Trophoblast cell (in vitro differentiated cells and primary cell): ENCODE results near the gene TVP23B.
A peak's percentile ranks its signal among the peaks of the same experiment; 100 is the strongest.
"Not testable (repeated sequence)": the region's sequence is repeated elsewhere in the genome, so short reads cannot be mapped to it uniquely, and the experiment has no call there.

Source experiments
- DNase-seq, 2 donors: peaks; one replicate each; pipeline ENCODE4 v3.0.0-alpha.2; 2016
- H2AFZ ChIP-seq: 2 replicates; pipeline ENCODE4 v1.6.1; 2013; ENCODE audit warnings: low read length, moderate library complexity, mild to moderate bottlenecking; ENCODE audit not compliant: insufficient read depth, poor library complexity
- H2AK5ac ChIP-seq: 2 replicates; pipeline ENCODE4 v1.6.1; 2013; ENCODE audit warnings: mild to moderate bottlenecking, low read length
- H2BK120ac ChIP-seq: 2 replicates; pipeline ENCODE4 v1.6.1; 2013; ENCODE audit warnings: low read length, mild to moderate bottlenecking, moderate library complexity; ENCODE audit not compliant: insufficient read depth, poor library complexity
- H2BK12ac ChIP-seq: 2 replicates; pipeline ENCODE4 v1.6.1; 2013; ENCODE audit warnings: mild to moderate bottlenecking, low read length, moderate library complexity
- H2BK5ac ChIP-seq: 2 replicates; pipeline ENCODE4 v1.6.1; 2013; ENCODE audit warnings: low read length, low read depth, moderate library complexity, mild to moderate bottlenecking; ENCODE audit not compliant: poor library complexity
- H3K14ac ChIP-seq: 2 replicates; pipeline ENCODE4 v1.6.1; 2013; ENCODE audit warnings: mild to moderate bottlenecking, low read length
- H3K18ac ChIP-seq: 2 replicates; pipeline ENCODE4 v1.6.1; 2013; ENCODE audit warnings: mild to moderate bottlenecking, low read length
- H3K23ac ChIP-seq: 2 replicates; pipeline ENCODE4 v1.6.1; 2013; ENCODE audit warnings: low read length
- H3K27ac ChIP-seq: 2 replicates; pipeline ENCODE4 v1.5.1; 2013; ENCODE audit warnings: low read depth, mild to moderate bottlenecking, inconsistent platforms, low read length, moderate library complexity
- H3K27me3 ChIP-seq: 2 replicates; pipeline ENCODE4 v1.6.1; 2013; ENCODE audit warnings: inconsistent platforms, mild to moderate bottlenecking, low read length, moderate library complexity; ENCODE audit not compliant: insufficient read depth
- H3K36me3 ChIP-seq, 2 experiments: 1 replicate in 1 of 2; 2 replicates in 1 of 2; pipeline ENCODE4 v1.6.1; 2013; ENCODE audit warnings: low read length in 2 of 2, mild to moderate bottlenecking in 2 of 2, moderate library complexity in 1 of 2; ENCODE audit not compliant: insufficient read depth in 2 of 2, control insufficient read depth in 1 of 2
- H3K4ac ChIP-seq: 2 replicates; pipeline ENCODE4 v1.6.1; 2013; ENCODE audit warnings: low read depth, mild to moderate bottlenecking, low read length, moderate library complexity
- H3K4me1 ChIP-seq, 2 experiments: 1 replicate in 1 of 2; 2 replicates in 1 of 2; pipeline ENCODE4 v1.6.1; 2013; ENCODE audit warnings: low read length in 2 of 2, mild to moderate bottlenecking in 2 of 2, moderate library complexity in 1 of 2; ENCODE audit not compliant: insufficient read depth in 2 of 2, control insufficient read depth in 1 of 2
- H3K4me2 ChIP-seq: 2 replicates; pipeline ENCODE4 v1.6.1; 2013; ENCODE audit warnings: inconsistent platforms, mild to moderate bottlenecking, low read length, moderate library complexity
- H3K4me3 ChIP-seq: 2 replicates; pipeline ENCODE4 v1.5.1; 2013; ENCODE audit warnings: mild to moderate bottlenecking, low read depth, low read length, inconsistent platforms
- H3K79me1 ChIP-seq: one replicate; pipeline ENCODE4 v1.6.1; 2013; ENCODE audit warnings: low read length
- H3K79me2 ChIP-seq: 2 replicates; pipeline ENCODE4 v1.6.1; 2013; ENCODE audit warnings: low read length, mild to moderate bottlenecking; ENCODE audit not compliant: control insufficient read depth, insufficient read depth, poor library complexity
- H3K9ac ChIP-seq: 2 replicates; pipeline ENCODE4 v1.6.1; 2013; ENCODE audit warnings: mild to moderate bottlenecking, low read length
- H3K9me3 ChIP-seq: 2 replicates; pipeline ENCODE4 v1.6.1; 2013; ENCODE audit warnings: low read depth, mild to moderate bottlenecking, control low read depth, inconsistent platforms, low read length; ENCODE audit not compliant: insufficient read depth
- H4K12ac ChIP-seq: 2 replicates; pipeline ENCODE4 v1.6.1; 2013; ENCODE audit warnings: low read depth, mild to moderate bottlenecking, low read length, moderate library complexity
- H4K8ac ChIP-seq: 2 replicates; pipeline ENCODE4 v1.6.1; 2013; ENCODE audit warnings: low read depth, mild to moderate bottlenecking, low read length, moderate library complexity
- H4K91ac ChIP-seq: one replicate; pipeline ENCODE4 v1.6.1; 2013; ENCODE audit warnings: low read depth, mild to moderate bottlenecking, low read length, moderate library complexity
- WGBS: extraction: QIAGEN DNeasy Blood & Tissue Kit; methylation state at CpG from one replicate; pipeline ENCODE4 v1.1.7; 2013; ENCODE audit warnings: missing lambda C conversion rate; ENCODE audit not compliant: insufficient read length, insufficient coverage; ENCODE audit errors: extremely low coverage; 5-methylcytosine and 5-hydroxymethylcytosine counted together

The TVP23B gene

DNA sequence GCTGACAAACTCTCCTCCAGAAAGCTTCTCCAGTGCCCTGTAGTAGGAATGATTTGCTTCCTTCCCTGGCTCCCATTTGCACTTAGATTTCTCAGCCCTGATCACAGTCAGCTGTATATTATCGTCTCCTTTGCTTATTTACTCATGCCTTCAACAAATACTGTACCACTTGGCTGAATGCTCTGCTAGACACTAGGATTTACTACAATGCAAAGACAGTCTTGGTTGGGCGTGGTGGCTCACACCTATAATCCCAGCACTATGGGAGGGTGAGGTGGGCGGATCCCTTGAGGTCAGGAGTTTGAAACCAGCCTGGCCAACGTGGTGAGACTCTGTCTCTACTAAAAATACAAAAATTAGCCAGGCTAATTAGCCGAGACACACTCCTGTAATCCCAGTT is 5.9 kb downstream of the TVP23B start:
- H3K9ac ChIP-seq, H3K4me3 ChIP-seq, DNase-seq, H3K14ac ChIP-seq, H3K23ac ChIP-seq, H2BK5ac ChIP-seq, H4K91ac ChIP-seq, H3K79me1 ChIP-seq, H2AFZ ChIP-seq, H3K36me3 ChIP-seq, H3K4ac ChIP-seq, H4K8ac ChIP-seq, H3K4me1 ChIP-seq, H3K27me3 ChIP-seq, H3K18ac ChIP-seq, H2BK120ac ChIP-seq, H3K9me3 ChIP-seq, H3K27ac ChIP-seq, H2BK12ac ChIP-seq, H3K79me2 ChIP-seq, H4K12ac ChIP-seq, H3K4me2 ChIP-seq, H2AK5ac ChIP-seq: not testable (repeated sequence)
- WGBS = no CpG with 5 or more reads among the region's 5 CpGs

DNA sequence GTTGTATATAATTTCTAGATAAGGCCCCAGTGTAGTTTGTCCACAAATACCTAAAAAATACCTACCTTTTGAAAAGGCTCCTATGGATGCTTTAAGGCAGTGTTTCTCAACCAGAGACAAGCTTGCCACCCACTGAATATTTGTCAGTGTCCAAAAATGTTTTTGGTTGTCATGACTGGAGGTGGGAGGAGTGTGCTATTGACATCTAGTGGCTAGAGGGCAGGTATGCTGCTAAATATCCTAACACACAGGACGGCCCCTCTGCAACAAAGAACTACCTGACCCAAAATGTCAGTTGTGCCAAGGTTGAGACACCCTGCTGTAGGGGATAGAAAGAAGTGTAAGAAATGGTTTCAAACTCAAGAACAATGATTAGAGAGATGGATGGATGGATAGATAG is 10.4 kb downstream of the TVP23B start:
- not testable (repeated sequence) for H3K79me2 ChIP-seq, H2AK5ac ChIP-seq, H3K14ac ChIP-seq, H3K27ac ChIP-seq, H2BK120ac ChIP-seq, H3K27me3 ChIP-seq, H3K18ac ChIP-seq, H3K4me2 ChIP-seq, H3K23ac ChIP-seq, H3K36me3 ChIP-seq, H3K9ac ChIP-seq, H4K8ac ChIP-seq, H2BK12ac ChIP-seq, H3K4ac ChIP-seq, H4K12ac ChIP-seq, H3K4me3 ChIP-seq, H3K9me3 ChIP-seq, H3K79me1 ChIP-seq, DNase-seq, H2AFZ ChIP-seq, H2BK5ac ChIP-seq, H3K4me1 ChIP-seq, H4K91ac ChIP-seq
- no CpG with 5 or more reads among the region's 1 CpG for WGBS

DNA sequence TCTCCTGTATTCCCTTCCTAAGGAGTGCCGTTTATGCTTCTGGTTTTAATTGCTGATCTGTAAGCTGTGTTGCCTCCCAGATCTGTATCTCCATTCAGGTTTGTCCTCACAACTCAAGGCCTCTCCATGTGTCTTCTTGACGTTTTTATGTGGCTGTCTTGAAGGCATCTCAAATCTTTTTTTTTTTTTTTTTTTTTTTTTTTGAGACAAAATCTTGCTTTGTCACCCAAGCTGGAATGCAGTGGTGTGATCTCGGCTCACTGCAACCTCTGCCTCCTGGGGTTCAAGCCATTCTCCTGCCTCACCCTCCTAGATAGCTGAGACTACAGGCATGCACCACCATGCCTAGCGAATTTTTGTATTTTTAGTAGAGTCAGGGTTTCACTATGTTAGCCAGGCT is 13.9 kb downstream of the TVP23B start:
- not testable (repeated sequence) for H3K36me3 ChIP-seq, H3K27me3 ChIP-seq, H2BK5ac ChIP-seq, H3K4me2 ChIP-seq, H2BK12ac ChIP-seq, H3K9ac ChIP-seq, H3K4me3 ChIP-seq, H4K12ac ChIP-seq, H3K4ac ChIP-seq, H3K14ac ChIP-seq, H2AK5ac ChIP-seq, H2AFZ ChIP-seq, H4K8ac ChIP-seq, H2BK120ac ChIP-seq, H3K79me2 ChIP-seq, H3K4me1 ChIP-seq, H3K79me1 ChIP-seq, H3K9me3 ChIP-seq, H4K91ac ChIP-seq, H3K23ac ChIP-seq, H3K27ac ChIP-seq, H3K18ac ChIP-seq
- peak; percentile 40 to 43 for DNase-seq
- no CpG with 5 or more reads among the region's 4 CpGs for WGBS

DNA sequence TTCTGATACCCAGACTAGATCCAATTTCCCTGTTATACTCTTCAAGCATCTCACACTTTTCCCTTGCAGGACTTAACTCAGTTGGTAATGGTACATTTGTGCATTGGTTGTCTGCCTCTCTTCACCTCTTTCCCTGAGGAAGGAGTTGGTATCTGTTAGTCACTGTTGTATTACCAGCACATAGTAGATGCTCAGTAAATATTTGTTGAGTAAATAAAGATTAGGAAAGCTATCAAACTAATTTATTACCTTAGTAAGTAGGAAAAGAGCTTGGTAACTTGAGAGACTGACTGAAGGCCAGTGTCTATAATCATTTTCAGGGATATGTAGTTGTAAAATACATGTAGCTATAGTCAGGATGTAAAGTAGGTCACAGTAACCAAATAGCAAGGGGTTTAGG is 15.9 kb downstream of the TVP23B start:
- not testable (repeated sequence) for H3K79me2 ChIP-seq, DNase-seq, H3K9ac ChIP-seq, H3K4me1 ChIP-seq, H3K27me3 ChIP-seq, H2AFZ ChIP-seq, H4K12ac ChIP-seq, H3K9me3 ChIP-seq, H3K36me3 ChIP-seq, H3K14ac ChIP-seq, H3K4me3 ChIP-seq, H2BK5ac ChIP-seq, H2BK120ac ChIP-seq, H2AK5ac ChIP-seq, H3K23ac ChIP-seq, H3K4me2 ChIP-seq, H2BK12ac ChIP-seq, H4K91ac ChIP-seq, H3K18ac ChIP-seq, H3K27ac ChIP-seq, H3K79me1 ChIP-seq, H3K4ac ChIP-seq, H4K8ac ChIP-seq
